Gastrocnemius medialis (tissue), 4 donors: ENCODE data around the gene WDR49.

Experiments used
- POLR2A ChIP-seq, 2 donors: fragments of 450-650 bp; IDR thresholded peaks; one replicate each; pipeline ENCODE4 v1.6.1; 2017; ENCODE audit warnings: antibody characterized with exemption in 2 of 2, mild to moderate bottlenecking in 2 of 2, moderate library complexity in 2 of 2
- TF ChIP-seq, protein P1 (sequence below), 5 experiments: fragments of 450-650 bp in 3 of 5; fragments of 200-600 bp in 2 of 5; sonication (generic) in 2 of 5; IDR thresholded peaks in 4 of 5; conservative IDR thresholded peaks in 1 of 5; 1 replicate in 4 of 5; 2 replicates in 1 of 5; pipeline ENCODE4 v1.5.1; 2016 to 2019; ENCODE audit warnings: antibody characterized with exemption in 5 of 5, mild to moderate bottlenecking in 3 of 5, moderate library complexity in 3 of 5

DNA sequence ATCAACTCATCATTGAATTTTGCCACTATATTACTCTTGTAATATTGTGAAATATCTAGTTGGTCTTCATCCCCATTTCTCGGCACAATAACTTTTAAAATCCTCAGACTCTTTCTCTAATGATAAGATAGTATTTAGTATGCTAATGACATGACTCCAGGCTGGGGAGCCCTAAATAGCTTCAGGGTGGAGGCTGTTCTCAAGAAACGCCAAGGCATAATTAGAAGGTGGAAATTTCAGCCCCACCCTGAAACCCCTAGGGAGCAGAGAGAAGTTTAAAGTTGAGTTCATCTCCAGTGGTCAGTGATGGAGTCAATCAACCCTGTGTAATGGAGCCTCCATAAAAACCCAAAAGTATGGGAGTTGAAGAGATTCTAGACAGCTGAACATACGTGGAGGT lies 98.8 kb downstream of the WDR49 start:
- TF ChIP-seq, protein P1, sequence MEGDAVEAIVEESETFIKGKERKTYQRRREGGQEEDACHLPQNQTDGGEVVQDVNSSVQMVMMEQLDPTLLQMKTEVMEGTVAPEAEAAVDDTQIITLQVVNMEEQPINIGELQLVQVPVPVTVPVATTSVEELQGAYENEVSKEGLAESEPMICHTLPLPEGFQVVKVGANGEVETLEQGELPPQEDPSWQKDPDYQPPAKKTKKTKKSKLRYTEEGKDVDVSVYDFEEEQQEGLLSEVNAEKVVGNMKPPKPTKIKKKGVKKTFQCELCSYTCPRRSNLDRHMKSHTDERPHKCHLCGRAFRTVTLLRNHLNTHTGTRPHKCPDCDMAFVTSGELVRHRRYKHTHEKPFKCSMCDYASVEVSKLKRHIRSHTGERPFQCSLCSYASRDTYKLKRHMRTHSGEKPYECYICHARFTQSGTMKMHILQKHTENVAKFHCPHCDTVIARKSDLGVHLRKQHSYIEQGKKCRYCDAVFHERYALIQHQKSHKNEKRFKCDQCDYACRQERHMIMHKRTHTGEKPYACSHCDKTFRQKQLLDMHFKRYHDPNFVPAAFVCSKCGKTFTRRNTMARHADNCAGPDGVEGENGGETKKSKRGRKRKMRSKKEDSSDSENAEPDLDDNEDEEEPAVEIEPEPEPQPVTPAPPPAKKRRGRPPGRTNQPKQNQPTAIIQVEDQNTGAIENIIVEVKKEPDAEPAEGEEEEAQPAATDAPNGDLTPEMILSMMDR (IDR thresholded peaks at IDR 0.05 in 4 of 5, conservative IDR thresholded peaks at IDR 0.05 in 1 of 5): no peak
- no peak for TF ChIP-seq POLR2A (IDR thresholded peaks at IDR 0.05)
